ENCODE measurements around the gene ADCY1. TPM values are rescaled to one million over a fixed set of nuclear protein-coding genes. Genes with fewer than 3 reads are reported as not detected.
A peak's percentile ranks its signal among the peaks of the same experiment; 100 is the strongest.

Gene ADCY1
- total RNA-seq, 1 donor from 2014 or later = 19.0 TPM

GRCh38 chr7:45677311-45677900 lies 103.2 kb downstream of the ADCY1 start:
- DNase-seq (ENCODE audit: extremely low spot score, unreplicated experiment) = peak; percentile 32
- no peak for TF ChIP-seq CTCF (conservative IDR thresholded peaks at IDR 0.05)
- Mint-ChIP-seq H3K27me3 (no peaks in the 10 kb centered on the region), H3K36me3 (no peaks in the 10 kb centered on the region), H3K4me1 (ENCODE audit: unreplicated experiment) (no peaks in the 10 kb centered on the region), H3K9me3 (no peaks in the 10 kb centered on the region), H3K4me3 (no peak overlapping the region), H3K27ac (no peak overlapping the region)

GRCh38 chr7:45679516-45679915 lies 105.3 kb downstream of the ADCY1 start:
- Mint-ChIP-seq H3K4me3 (no peak overlapping the region), H3K4me1 (ENCODE audit: unreplicated experiment) (no peaks in the 10 kb centered on the region), H3K9me3 (no peaks in the 10 kb centered on the region), H3K27me3 (no peaks in the 10 kb centered on the region), H3K36me3 (no peaks in the 10 kb centered on the region), H3K27ac (no peak overlapping the region)
- no peak for DNase-seq (ENCODE audit: extremely low spot score, unreplicated experiment)
- TF ChIP-seq CTCF (conservative IDR thresholded peaks at IDR 0.05) = no peak

- Mint-ChIP-seq H3K27ac (no peak overlapping the region), H3K4me1 (ENCODE audit: unreplicated experiment) (no peaks in the 10 kb centered on the region), H3K36me3 (no peaks in the 10 kb centered on the region), H3K4me3 (no peak overlapping the region), H3K27me3 (no peaks in the 10 kb centered on the region), H3K9me3 (no peaks in the 10 kb centered on the region)
- DNase-seq (ENCODE audit: extremely low spot score, unreplicated experiment) = no peak
- TF ChIP-seq CTCF (conservative IDR thresholded peaks at IDR 0.05) = no peak
Observed at GRCh38 chr7:45680776-45681175, 106.6 kb downstream of the ADCY1 start.

GRCh38 chr7:45681596-45682357 lies 107.6 kb downstream of the ADCY1 start:
- Mint-ChIP-seq H3K36me3 (no peaks in the 10 kb centered on the region), H3K27ac (no peak overlapping the region), H3K4me3 (no peak overlapping the region), H3K9me3 (no peaks in the 10 kb centered on the region), H3K4me1 (ENCODE audit: unreplicated experiment) (no peaks in the 10 kb centered on the region), H3K27me3 (no peaks in the 10 kb centered on the region)
- DNase-seq (ENCODE audit: extremely low spot score, unreplicated experiment) = peak; percentile 45
- no peak for TF ChIP-seq CTCF (conservative IDR thresholded peaks at IDR 0.05)

GRCh38 chr7:45682358-45682735 lies 108.2 kb downstream of the ADCY1 start:
- H3K4me3 Mint-ChIP-seq = no peak overlapping the region
- H3K9me3 Mint-ChIP-seq = no peaks in the 10 kb centered on the region
- peak; percentile 52 for DNase-seq (ENCODE audit: extremely low spot score, unreplicated experiment)
- TF ChIP-seq CTCF (conservative IDR thresholded peaks at IDR 0.05) = no peak
- no peaks in the 10 kb centered on the region for H3K27me3 Mint-ChIP-seq
- no peaks in the 10 kb centered on the region for H3K36me3 Mint-ChIP-seq
- no peak overlapping the region for H3K27ac Mint-ChIP-seq
- no peaks in the 10 kb centered on the region for H3K4me1 Mint-ChIP-seq (ENCODE audit: unreplicated experiment)
